GM13977 (cell line): ENCODE measurements around the gene PCSK5.
"Not testable (repeated sequence)": the region's sequence is repeated elsewhere in the genome, so short reads cannot be mapped to it uniquely, and the experiment has no call there.

Experiments
- DNase-seq: peaks from one replicate; pipeline ENCODE4 v3.0.0; 2012; ENCODE audit warnings: low spot score
- CTCF ChIP-seq: IDR thresholded peaks from 2 replicates; pipeline ENCODE4 v1.5.1; 2012; ENCODE audit warnings: mild to moderate bottlenecking, control low read depth; ENCODE audit not compliant: insufficient read depth; ENCODE audit errors: extremely low read depth, missing control alignments
- in situ Hi-C: fragments of 300-500 bp; cut with MboI; formaldehyde crosslinking; loops from one replicate; pipeline ENCODE4 v1.12.0; 2022; ENCODE audit warnings: low sequenced_read_pairs, low pct_unique_long_range_greater_than_20kb, mixed read lengths, inconsistent platforms; ENCODE audit not compliant: unreplicated experiment

PCSK5 gene

GRCh38 chr9:75852746-75853145 is 37.7 kb upstream of the PCSK5 start:
- no peak for DNase-seq
- in situ Hi-C loops = no loop called here
- TF ChIP-seq CTCF = no peak

GRCh38 chr9:75855509-75855908 is 35.0 kb upstream of the PCSK5 start:
- in situ Hi-C loops = no loop called here
- peak; percentile 30 for TF ChIP-seq CTCF
- peak; percentile 16 for DNase-seq

- in situ Hi-C loops = no loop called here
- DNase-seq = peak; percentile 23
- no peak for TF ChIP-seq CTCF
Observed at GRCh38 chr9:75858497-75859092, 31.9 kb upstream of the PCSK5 start.

GRCh38 chr9:75864266-75864665 is 26.2 kb upstream of the PCSK5 start:
- in situ Hi-C loops = no loop called here
- no peak for TF ChIP-seq CTCF
- no peak for DNase-seq

GRCh38 chr9:75866273-75866871 is 24.1 kb upstream of the PCSK5 start:
- peak; percentile 21 for DNase-seq
- peak; percentile 68 for TF ChIP-seq CTCF
- in situ Hi-C loops = no loop called here

- DNase-seq, in situ Hi-C loops: not testable (repeated sequence)
Observed at GRCh38 chr9:75868526-75868925, 21.9 kb upstream of the PCSK5 start.

GRCh38 chr9:75869236-75869635 is 21.2 kb upstream of the PCSK5 start:
- TF ChIP-seq CTCF = no peak
- no peak for DNase-seq
- in situ Hi-C loops = no loop called here
